Retinal pigment epithelial cell (primary cell): ENCODE results near the gene DMRT1.

Experiments
- DNase-seq: peaks from one replicate; pipeline ENCODE4 v3.0.0-alpha.2; 2010; ENCODE audit warnings: low read depth
- H3K4me3 ChIP-seq: 2 replicates; pipeline ENCODE4 v1.5.1; 2011; ENCODE audit warnings: mild to moderate bottlenecking, low read length, control low read depth, moderate library complexity
- TF ChIP-seq, protein P1 (sequence below): conservative IDR thresholded peaks from 2 replicates; pipeline ENCODE4 v1.5.1; 2011; ENCODE audit warnings: low read depth, low read length, control low read depth, inconsistent platforms

The DMRT1 gene

GRCh38 chr9:959914-960313 is 118.4 kb downstream of the DMRT1 start:
- DNase-seq: no peak
- no peak overlapping the region for H3K4me3 ChIP-seq
- TF ChIP-seq, protein P1, sequence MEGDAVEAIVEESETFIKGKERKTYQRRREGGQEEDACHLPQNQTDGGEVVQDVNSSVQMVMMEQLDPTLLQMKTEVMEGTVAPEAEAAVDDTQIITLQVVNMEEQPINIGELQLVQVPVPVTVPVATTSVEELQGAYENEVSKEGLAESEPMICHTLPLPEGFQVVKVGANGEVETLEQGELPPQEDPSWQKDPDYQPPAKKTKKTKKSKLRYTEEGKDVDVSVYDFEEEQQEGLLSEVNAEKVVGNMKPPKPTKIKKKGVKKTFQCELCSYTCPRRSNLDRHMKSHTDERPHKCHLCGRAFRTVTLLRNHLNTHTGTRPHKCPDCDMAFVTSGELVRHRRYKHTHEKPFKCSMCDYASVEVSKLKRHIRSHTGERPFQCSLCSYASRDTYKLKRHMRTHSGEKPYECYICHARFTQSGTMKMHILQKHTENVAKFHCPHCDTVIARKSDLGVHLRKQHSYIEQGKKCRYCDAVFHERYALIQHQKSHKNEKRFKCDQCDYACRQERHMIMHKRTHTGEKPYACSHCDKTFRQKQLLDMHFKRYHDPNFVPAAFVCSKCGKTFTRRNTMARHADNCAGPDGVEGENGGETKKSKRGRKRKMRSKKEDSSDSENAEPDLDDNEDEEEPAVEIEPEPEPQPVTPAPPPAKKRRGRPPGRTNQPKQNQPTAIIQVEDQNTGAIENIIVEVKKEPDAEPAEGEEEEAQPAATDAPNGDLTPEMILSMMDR: no peak

- TF ChIP-seq, protein P1: no peak
- H3K4me3 ChIP-seq: no peak overlapping the region
- DNase-seq: no peak
Measured at GRCh38 chr9:962023-962422, 120.5 kb downstream of the DMRT1 start.

- TF ChIP-seq, protein P1: no peak
- H3K4me3 ChIP-seq: no peak overlapping the region
- DNase-seq: no peak
Measured at GRCh38 chr9:965497-965896, 124.0 kb downstream of the DMRT1 start.

- H3K4me3 ChIP-seq: no peak overlapping the region
- TF ChIP-seq, protein P1: no peak
- no peak for DNase-seq
Measured at GRCh38 chr9:966870-967269, 125.4 kb downstream of the DMRT1 start.

DNA sequence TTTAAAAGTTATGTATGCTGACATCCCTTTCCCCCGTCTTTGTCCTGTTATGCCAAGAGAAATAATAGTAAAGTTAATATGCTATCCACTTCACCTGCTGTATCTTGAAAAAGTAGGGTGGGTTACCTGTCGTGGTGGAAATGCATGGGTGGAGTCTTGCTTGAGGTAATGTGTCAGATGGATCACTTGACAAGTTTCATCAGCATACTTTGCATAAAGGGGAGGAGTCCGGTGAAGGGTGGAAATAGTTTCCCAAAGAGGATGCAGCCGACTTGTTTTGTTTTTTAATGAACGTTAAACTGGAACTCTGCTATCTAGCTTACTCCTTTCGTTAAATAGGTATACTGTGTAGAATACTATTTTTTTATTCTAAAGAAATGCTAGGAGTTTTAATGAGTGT is 125.9 kb downstream of the DMRT1 start:
- H3K4me3 ChIP-seq: no peak overlapping the region
- TF ChIP-seq, protein P1: no peak
- no peak for DNase-seq

DNA sequence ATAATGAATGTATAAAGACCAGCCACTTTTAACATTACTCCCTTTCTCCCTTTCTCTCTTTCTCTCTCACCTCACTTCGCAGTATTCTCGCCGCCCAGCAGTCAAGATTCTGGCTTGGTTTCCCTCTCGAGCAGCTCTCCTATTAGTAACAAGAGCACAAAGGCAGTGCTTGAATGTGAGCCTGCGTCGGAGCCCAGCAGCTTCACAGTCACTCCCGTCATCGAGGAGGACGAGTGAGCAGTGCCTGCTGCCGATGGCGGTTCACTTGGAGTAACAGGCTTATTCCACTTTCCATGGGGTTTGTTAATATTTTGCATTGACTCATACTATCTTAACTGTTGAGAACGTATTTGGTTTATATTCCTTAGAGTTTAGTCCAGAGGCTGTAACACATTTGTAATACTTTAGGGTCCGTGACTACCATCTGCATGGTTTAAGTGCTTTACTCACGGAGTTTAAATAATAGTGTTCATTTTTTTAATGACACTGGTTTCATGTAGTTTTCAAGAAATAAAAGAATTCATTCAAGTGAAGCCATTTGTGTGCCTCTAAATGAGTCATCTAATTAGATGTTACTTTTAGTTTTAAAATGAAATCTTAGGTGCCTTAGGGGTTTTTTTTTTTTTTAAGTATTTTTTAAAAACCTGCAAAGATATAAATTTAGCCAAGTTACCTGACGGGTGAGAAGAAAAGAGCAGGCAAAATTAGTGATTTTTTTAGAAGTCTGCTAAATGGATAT is 126.6 kb downstream of the DMRT1 start:
- no peak for DNase-seq
- H3K4me3 ChIP-seq: no peak overlapping the region

More for the DNA sequence above, 126.6 kb downstream of the DMRT1 start:
- TF ChIP-seq, protein P1: no peak
